GM23338 (cell line): ENCODE results near the gene CFAP65.

Experiments
- CREB1 ChIP-seq: fragments of 250-450 bp; sonication (Bioruptor Pico); IDR thresholded peaks from 2 replicates; pipeline ENCODE4 v1.5.0; 2020; ENCODE audit warnings: low read depth, mild to moderate bottlenecking, moderate library complexity
- EZH2 ChIP-seq: fragments of 200-600 bp; sonication (generic); IDR thresholded peaks from one replicate; pipeline ENCODE4 v1.8.0; 2017; ENCODE audit warnings: antibody characterized with exemption, mild to moderate bottlenecking, low read depth; ENCODE audit not compliant: unreplicated experiment
- EZH2phosphoT487 ChIP-seq: fragments of 200-600 bp; sonication (generic); IDR thresholded peaks from one replicate; pipeline ENCODE4 v1.8.1; 2018; ENCODE audit warnings: antibody characterized with exemption; ENCODE audit not compliant: unreplicated experiment
- JUNB ChIP-seq: IDR thresholded peaks from one replicate; pipeline ENCODE4 v1.6.1; 2016; ENCODE audit warnings: antibody characterized with exemption; ENCODE audit not compliant: unreplicated experiment
- NANOG ChIP-seq: IDR thresholded peaks from 2 replicates; pipeline ENCODE4 v1.6.1; 2016; ENCODE audit warnings: antibody characterized with exemption, borderline replicate concordance
- POLR2AphosphoS5 ChIP-seq: IDR thresholded peaks from 2 replicates; pipeline ENCODE4 v1.6.1; 2016; ENCODE audit warnings: antibody characterized with exemption, low read depth
- TF ChIP-seq, protein P1 (sequence below), 2 experiments: fragments of 200-600 bp in 1 of 2; sonication (generic) in 1 of 2; conservative IDR thresholded peaks; 2 replicates each; pipeline versions ENCODE4 v1.5.1 to v1.6.1; 2016 to 2017; ENCODE audit warnings: antibody characterized with exemption in 2 of 2, low read depth in 2 of 2, mild to moderate bottlenecking in 2 of 2, moderate library complexity in 1 of 2
- TF ChIP-seq, protein P2 (sequence below): IDR thresholded peaks from 2 replicates; pipeline ENCODE4 v1.6.1; 2016; ENCODE audit warnings: antibody characterized with exemption
- TF ChIP-seq, protein P3 (sequence below): IDR thresholded peaks from one replicate; pipeline ENCODE4 v1.6.1; 2018; ENCODE audit warnings: antibody characterized with exemption; ENCODE audit not compliant: unreplicated experiment

DNA sequence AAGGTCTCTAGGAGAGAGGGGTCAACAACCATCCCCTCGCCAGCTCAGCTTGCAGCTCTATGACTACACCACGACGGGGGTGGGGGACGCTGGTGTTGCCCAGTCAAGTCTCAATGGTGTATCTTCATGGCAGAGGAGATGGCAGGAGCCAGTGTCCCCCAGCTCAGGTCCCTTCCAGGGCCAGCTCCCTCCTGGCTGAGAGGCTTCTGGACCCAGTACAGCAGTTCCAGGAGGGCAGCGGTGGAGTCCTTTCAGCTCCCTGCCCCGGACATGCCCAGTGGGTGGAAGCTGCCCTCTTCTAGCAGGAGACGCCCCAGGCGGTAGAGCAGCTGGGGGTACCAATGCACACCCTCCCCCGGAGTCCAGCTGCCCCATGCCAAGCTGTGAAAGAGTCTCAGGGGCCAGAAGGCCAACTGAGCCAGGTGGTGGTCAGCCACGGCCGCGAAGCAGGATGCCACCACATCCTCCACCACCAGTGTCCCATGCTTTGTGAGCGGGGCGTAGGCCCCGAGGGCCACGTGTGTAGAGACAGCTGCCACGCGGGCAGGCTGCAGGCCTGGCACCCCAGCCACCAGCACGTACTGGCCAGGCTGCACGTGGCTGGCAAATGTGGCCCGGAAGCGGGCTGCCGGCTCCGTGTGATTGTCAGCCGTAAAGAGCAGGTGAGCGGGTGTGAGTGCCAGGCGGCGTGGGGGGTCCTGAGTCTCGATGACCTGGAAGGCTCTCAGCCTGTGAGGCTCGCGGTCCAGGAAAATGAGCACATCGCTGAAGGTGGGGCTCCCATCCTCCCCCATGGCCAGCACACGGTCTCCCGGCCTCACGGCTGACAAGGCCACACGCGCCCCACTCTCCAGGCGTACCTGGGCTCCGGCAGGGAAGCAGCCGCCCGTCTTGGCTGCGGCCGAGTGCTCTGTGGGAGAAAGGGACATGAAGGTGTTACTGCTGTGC, 13.9 kb upstream of the CFAP65 start:
- TF ChIP-seq, protein P1, sequence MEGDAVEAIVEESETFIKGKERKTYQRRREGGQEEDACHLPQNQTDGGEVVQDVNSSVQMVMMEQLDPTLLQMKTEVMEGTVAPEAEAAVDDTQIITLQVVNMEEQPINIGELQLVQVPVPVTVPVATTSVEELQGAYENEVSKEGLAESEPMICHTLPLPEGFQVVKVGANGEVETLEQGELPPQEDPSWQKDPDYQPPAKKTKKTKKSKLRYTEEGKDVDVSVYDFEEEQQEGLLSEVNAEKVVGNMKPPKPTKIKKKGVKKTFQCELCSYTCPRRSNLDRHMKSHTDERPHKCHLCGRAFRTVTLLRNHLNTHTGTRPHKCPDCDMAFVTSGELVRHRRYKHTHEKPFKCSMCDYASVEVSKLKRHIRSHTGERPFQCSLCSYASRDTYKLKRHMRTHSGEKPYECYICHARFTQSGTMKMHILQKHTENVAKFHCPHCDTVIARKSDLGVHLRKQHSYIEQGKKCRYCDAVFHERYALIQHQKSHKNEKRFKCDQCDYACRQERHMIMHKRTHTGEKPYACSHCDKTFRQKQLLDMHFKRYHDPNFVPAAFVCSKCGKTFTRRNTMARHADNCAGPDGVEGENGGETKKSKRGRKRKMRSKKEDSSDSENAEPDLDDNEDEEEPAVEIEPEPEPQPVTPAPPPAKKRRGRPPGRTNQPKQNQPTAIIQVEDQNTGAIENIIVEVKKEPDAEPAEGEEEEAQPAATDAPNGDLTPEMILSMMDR (conservative IDR thresholded peaks at IDR 0.05; ENCODE audit: low read depth in 2 of 2), result no peak
- TF ChIP-seq, protein P2, sequence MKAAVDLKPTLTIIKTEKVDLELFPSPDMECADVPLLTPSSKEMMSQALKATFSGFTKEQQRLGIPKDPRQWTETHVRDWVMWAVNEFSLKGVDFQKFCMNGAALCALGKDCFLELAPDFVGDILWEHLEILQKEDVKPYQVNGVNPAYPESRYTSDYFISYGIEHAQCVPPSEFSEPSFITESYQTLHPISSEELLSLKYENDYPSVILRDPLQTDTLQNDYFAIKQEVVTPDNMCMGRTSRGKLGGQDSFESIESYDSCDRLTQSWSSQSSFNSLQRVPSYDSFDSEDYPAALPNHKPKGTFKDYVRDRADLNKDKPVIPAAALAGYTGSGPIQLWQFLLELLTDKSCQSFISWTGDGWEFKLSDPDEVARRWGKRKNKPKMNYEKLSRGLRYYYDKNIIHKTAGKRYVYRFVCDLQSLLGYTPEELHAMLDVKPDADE, result no peak
- TF ChIP-seq CREB1 (CRISPR knock-in tag) (no peak), EZH2phosphoT487 (no peak), POLR2AphosphoS5 (no peak), EZH2 (no peak), NANOG (no peak), JUNB (no peak)
- TF ChIP-seq, protein P3, sequence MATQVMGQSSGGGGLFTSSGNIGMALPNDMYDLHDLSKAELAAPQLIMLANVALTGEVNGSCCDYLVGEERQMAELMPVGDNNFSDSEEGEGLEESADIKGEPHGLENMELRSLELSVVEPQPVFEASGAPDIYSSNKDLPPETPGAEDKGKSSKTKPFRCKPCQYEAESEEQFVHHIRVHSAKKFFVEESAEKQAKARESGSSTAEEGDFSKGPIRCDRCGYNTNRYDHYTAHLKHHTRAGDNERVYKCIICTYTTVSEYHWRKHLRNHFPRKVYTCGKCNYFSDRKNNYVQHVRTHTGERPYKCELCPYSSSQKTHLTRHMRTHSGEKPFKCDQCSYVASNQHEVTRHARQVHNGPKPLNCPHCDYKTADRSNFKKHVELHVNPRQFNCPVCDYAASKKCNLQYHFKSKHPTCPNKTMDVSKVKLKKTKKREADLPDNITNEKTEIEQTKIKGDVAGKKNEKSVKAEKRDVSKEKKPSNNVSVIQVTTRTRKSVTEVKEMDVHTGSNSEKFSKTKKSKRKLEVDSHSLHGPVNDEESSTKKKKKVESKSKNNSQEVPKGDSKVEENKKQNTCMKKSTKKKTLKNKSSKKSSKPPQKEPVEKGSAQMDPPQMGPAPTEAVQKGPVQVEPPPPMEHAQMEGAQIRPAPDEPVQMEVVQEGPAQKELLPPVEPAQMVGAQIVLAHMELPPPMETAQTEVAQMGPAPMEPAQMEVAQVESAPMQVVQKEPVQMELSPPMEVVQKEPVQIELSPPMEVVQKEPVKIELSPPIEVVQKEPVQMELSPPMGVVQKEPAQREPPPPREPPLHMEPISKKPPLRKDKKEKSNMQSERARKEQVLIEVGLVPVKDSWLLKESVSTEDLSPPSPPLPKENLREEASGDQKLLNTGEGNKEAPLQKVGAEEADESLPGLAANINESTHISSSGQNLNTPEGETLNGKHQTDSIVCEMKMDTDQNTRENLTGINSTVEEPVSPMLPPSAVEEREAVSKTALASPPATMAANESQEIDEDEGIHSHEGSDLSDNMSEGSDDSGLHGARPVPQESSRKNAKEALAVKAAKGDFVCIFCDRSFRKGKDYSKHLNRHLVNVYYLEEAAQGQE, result no peak
